ENCODE results near the gene DPYSL3.

DPYSL3 gene

DNA sequence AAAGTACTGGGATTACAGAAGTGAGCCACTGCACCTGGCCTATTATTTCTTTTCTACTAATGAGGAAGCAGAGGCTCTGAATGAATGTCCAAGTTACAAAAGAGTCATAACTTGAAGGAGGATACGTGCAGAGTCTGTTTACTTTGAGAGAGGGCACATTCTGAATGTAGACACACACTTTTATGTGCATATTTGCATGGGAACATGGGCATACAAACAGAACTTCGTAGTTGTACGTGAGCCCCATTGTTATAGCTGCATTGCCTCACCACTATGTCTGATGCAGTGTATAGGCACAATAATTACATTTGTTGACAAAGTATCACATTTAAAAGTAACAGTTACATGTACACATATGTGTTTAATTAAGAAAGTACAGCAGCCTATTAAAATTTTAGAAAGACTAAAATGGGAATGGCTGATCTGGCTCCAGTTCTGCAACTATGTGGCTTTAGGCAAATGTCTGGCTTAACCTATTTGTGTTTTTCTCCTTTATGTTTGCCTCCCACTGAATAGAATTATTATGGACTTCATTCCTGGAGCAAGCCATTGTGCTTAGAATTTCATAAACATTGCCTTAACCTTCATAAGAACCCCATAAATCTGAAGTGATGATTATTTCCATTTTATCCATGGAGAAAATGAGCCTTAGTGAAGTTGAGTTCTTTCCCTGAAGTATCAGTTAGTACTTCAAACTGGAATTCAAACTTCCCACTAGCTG lies 3.0 kb upstream of the DPYSL3 start:
- DNase-seq = no peak

DNA sequence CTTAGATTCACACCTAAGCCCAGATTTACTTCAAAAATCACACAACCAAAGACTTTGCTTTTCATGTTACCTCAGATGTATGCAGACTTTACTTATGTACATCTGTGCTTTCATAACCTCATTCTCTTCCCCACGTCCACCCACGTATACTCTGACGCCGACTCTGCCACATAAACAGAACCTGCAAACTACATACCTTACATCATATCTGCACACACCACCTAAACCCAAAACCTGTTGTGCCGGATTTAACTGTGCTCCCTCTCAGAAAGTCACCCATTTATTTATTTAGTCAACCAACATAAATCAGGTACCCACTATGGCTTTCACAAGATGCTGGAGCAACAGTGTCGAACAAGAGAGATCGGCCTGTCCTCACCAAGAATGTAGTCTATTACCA lies 1.0 kb upstream of the DPYSL3 start:
- DNase-seq = no peak

DNA sequence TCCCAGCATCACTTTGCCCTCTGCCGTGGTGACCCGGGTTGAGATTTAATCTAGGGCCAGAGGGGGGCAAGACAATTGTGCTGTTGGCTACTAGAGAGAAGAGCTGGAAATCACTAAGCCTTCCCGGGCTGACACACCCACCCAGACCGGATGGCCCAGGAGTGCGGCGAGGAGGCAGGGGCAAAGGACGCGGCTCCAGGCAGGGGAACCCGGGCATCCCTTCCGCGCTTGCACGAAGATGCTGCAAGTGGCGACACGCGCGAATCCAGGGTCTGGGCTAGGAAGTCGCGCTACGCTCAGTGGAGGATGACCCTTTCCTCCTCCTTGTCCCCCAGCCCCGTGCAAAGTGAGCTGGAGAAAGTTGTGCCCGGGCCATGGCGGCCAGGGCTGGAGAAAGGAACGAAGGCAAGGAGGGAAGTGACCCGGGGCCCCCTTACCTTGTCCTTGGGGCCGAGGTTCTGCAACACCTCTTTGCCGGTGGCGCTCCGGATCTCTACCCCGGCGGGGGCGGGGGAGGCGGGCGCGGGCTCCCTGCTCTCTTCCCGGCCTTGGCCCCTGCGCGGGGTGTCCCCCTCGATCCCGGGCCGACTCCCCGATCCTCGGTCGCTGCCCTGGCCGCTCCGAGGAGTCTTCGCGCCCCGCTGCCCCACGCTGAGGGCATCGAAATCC lies 693 bp downstream of the DPYSL3 start:
- DNase-seq = no peak

DNA sequence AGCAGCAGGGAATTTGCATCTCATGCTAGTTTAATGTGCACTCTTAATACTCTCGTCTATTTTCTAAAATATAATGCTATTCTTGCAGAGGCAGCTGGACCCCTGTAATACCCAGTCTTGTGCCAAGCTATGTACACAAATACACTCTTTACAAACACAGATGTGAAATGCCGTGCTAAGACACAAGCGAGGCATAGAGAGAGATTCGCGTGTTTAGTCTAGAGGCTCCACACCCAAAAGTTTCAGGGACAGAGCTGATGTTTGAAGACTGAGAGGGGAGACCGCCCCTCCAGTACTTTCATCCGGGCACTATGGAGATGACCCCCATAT lies 1.2 kb downstream of the DPYSL3 start:
- DNase-seq = no peak

DNA sequence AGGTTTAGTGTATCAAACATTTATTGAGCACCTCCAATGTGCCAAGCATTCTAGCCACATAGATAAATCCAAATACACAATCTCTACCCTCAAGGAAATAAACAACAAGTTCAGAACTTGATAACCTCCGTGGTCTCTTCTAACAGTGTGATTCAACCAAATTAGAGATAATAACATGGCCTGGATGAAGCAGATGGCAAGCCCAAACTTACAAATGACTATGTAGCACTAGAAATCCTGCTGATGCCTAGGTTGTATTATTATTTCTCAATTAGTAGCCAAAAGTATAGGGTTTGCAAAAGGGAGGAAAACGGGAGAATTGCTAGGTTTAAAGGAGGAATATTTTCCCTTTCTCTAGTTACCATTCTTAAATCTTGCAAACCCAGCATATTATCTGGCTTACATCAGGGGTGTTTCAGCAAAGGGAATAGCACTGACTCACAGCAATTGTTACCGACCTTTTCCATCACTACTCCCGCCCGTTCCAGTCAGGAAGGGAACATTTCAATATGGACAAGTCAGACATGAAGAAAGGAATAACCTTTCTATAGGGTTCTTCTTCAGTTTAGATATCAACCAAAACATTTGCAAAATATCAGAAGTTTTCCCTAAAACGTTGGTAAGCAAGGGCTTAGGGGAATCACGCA lies 2.3 kb downstream of the DPYSL3 start:
- no peak for DNase-seq

DNA sequence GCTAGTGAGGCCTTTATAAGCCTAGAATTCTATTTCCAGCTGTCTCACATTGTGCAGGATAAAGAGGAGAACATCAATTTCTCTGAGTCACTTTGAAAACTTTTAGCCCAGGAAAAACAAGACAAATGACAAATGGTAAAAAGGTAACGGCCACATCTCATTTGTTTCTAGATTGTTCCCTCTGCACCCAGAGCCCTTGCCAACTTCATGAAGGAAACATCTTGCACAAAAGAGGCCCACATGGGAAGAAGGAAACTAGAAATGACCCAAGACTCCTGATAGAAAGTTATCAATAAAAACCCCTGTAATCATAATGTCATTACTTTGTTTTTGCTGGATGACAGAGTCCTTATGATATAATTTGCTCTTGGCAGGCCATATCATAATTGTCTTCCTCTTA lies 5.3 kb downstream of the DPYSL3 start:
- DNase-seq = no peak

DNA sequence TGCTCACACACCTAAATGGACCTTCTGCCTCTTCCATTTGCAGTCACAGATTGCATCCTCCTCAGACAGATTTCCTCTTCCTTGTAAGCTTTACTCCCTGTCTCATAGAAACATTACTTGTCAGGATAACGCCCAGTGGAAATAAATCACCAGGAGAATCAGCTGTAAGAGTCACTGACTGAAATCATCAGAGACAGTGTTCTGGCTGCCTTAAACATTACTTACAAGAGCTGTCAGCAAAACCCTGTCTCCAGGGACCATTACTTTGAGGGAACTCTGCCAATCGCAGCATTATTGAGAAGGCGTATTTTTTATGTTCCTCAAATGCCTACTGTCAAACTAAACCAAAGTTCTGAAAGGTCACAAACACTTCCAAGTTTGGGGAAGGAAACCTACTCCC lies 5.9 kb downstream of the DPYSL3 start:
- DNase-seq = no peak

DNA sequence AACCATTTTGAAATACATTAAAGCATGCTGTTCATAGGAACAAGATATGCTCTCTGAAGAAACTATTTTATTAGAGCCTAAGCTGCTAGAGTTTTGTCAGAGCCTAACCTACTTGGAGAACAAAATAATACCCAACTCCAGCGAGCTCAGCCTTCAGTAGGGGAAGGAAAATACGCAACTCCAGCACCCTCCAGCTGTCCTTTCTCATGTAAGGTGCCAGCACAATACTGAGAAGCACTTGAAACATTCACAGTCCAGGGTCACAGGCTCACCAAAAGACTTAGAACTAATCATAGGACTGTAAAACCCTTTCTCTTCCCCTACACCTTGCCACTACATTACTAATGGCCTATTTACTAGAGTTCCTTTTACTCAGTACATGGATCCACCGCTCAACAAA lies 18.9 kb downstream of the DPYSL3 start:
- DNase-seq = no peak

DNA sequence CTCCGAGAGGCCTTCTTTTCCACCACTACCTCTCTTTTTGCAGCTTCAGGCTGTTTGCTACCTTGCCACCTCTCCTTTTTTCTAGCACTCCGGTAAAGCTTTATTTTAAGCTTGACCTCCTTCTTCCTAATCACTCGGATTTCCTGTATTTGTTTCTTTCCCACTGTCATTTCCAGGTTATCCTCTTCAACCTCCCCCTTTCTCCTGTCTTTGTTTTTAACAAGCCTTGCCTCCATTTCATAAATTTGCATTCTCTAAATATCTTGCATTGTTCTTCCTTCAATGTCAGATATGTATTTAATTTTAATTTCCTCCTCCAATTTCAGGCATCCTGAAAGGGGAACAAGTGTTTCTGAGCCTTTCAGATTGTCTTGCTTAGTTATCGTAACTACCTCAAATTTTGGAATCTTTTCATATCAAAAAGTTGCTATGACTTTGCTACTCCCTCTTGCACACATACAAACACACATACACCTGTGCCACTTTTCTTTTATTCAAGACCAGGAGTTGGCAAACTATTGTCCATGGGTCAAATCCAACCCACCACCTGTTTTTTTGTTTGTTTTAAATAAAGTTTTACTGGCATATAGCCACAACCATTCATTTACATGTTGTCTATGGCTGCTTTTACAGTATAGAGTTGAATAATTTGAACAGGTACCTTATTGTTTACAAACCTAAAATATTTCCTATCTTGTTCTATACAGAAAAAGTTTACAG lies 22.7 kb downstream of the DPYSL3 start:
- DNase-seq = no peak

DNA sequence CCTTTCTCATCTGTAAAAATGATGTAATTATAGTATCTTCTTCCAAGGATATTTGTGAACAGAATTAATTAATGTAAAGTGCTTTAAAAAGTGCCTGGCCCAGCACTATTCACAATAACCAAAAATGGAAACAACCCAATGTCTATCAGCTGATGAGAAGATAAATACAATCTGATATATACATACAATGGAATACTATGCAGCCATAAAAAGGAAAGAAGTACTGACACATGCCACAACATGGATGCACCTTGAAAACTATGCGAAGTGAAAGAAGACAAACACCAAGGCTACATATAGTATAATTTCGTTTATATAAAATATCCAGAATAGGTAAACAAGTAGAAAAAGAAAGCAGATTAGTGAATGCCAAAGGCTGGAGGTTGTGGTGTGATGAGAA lies 24.1 kb downstream of the DPYSL3 start:
- no peak for DNase-seq

DNA sequence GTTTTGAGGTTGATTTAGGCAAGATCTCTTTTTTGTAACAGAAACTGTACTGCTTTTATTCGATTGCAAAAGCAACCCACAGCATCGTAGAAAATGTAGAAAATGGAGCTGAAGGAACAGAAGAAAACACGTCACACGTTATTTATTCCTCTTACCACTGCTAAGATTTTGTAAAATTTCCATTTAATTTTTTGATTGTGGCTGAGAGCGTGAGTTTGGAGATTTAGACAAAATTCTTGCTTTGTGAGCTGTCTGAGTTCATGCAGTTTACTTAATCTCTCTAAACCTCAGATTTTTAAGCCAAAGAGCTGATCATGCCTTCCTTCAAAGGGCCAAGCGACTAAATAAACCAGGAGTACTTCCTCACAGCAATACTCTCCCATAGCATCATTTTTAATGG lies 24.8 kb downstream of the DPYSL3 start:
- no peak for DNase-seq

DNA sequence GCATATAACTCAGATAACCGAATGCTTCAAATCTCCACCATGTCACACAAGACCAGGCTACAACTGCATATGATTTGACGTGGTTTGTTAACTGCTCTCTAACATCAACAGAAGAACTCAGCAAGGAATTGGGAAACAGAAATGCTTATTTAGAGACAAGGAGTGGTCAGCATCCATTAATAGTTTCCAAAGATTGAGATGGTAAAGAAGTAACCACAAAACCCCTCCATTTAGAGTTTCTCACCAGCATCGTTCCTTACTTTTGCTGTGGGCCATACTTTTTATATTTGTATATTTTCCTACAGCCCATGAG lies 25.2 kb downstream of the DPYSL3 start:
- no peak for DNase-seq

DNA sequence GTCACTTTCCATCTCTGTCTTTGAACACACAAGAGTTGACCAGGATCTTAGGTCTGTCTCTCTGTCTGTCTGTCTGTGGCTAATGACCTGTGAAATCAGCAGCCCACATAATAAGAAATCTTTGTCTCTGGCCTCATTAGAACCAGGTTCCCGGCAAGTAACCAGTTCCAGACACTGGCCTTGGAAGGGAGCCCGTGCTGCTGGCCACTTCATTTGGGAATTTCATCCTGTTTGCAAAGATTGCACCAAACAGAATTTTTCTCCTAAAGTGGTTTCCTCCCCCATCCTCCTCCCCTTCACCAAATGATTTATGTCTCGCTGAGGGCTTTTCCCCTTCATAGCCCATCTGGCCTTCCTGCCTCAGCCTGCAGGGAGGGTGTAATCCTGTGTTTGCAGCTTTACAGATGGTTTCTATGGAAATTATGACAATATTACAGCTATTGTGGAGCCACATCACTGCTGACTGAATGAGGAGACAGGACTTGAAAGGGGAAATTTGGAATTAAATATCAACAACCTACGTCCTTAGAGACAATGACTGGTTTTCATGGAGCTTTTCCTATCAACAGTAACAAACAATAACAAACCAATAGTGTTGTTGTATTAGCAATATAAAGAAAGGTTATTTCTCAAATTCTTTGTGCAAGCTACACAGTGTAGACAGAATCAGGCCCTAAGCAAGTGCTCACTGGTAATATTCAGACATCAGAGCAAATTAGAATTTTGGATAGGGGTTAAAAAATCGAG lies 25.7 kb downstream of the DPYSL3 start:
- DNase-seq = peak; percentile 70

DNA sequence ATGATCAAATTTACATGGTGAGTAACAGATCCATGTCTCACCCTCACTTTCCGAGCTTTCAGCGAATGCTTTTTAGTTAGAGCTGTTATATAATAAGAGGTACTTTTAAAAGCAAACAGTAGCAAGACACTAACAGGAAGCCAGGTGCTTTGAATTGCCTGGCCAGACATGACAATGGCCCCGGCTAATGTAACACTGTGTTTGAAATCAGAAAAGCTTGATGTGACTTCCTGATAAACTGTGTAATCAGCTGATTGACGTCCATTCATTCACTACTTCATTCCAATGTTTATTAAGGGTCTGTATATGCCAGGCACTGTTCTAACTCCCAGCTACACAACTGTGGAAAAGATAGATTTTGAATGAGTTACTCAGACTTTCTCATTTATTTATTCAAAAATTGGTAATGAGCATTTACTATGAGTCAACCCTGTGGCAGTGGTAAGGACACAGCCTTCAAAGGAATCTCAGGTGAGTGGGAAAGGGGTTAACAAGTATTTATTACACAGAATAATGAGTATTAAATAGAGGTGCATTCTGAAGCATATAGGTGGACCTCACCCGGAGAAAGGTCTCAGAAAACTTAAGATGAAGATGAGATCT lies 26.6 kb downstream of the DPYSL3 start:
- DNase-seq = no peak

DNA sequence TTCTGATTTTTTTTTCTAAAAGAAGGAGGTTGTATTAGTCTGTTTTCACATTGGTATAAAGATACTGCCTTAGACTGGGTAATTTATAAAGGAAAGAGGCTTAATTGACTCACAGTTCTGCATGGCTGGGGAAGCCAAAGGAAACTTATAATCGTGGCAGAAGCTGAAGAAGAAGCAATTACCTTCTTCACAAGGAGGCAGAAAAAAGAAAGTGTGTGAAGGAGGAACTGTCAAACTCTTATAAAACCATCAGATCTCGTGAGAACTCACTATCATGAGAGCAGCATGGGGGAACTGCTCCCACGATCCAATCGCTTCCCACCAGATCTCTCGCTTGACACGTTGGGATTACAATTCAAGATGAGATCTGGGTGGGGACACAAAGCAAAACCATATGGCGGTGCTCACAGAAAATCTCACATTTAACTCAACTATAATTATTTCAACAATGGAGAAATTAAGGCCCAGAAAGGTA lies 27.1 kb downstream of the DPYSL3 start:
- DNase-seq = no peak

DNA sequence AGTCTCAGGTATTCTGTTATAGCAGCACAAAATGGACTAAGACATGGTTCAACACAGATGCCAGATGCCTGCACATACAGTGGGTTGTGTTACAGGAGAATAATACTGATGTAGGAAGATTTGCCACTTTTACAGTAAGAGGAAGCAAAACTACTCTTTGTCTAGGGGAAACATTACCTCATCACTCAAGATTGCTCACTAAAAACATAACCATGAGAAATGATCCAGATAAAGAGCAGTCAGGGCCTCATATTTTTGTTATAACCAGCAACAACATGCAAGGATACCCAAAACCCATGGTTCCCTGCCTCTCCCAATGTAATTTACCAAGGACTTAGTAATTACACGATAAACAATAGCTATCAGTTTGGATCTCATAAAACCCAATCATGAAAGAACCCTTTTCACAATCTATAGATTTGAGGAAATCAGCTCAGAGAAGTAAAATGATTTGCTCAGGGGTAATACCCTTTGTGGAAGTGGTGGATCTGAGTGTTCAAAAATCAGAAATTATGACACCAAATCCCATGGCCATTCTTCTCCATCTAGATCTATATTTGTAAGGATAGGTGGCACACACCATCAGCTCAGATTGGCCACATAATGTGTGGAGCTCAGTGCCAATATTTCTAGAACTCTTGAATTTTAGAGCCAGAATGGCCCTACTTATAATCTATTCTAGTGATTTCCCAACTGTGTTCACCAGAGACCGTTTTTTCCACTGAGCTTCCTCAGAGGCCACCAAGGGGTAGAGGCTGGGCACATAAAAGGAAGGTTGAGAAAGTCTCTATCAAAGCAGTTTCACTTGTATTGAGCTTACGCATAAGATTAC lies 27.8 kb downstream of the DPYSL3 start:
- DNase-seq = no peak

DNA sequence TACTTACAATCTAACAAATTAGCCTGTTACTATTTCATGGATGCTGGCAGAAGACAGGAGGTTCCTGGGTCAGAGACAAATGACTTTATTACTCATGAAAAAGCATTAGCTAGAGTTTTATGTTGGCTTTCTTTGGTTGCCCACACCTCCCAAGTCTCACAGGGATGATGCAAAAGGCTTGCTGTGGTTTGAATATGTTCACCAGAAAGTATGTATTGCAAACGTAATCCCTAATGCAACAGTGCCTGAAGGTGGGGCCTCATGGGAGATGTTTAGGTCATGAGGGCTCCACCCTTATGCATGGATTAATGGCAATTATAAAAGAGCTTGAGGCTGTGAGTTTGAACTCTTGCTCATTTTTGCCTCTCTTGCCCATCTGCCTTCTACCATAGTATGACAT lies 28.5 kb downstream of the DPYSL3 start:
- no peak for DNase-seq

DNA sequence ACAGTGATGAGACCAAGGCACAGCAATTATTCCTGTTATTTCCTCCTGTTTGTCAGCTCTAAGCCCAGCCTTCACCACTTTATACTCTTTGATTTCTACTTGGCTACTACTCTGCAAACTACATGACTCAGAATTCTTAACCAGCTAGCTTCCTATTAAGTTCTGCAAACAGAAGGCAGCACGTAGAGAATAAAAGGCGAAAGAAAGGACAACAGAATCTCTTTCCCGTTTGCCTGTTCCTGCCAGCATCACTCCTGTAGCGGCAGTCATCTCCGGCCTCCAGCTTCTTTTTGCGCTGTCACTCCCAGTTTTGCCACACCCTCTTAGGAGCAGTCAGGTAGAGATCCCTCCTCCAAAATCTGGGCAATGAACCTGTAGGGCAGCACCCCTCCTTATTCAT lies 29.9 kb downstream of the DPYSL3 start:
- no peak for DNase-seq

DNA sequence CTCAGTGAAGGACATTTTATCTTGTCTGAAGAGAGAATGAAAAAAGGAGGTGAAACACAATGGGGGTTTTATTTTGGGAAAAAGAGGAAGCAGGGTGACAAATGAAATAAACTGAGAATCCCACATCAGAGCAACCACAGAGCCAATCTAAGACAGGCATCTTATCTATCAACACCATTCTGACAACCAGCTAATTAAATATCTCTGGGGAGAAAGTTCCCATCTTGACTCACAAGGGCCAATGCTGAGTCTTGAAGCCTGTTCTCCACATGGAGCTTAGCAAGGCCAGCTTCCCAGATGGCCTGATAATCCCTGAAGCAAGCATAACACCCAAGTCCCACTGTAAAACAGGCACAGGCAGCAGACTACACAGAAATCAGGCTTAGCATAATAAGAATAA lies 30.4 kb downstream of the DPYSL3 start:
- no peak for DNase-seq

DNA sequence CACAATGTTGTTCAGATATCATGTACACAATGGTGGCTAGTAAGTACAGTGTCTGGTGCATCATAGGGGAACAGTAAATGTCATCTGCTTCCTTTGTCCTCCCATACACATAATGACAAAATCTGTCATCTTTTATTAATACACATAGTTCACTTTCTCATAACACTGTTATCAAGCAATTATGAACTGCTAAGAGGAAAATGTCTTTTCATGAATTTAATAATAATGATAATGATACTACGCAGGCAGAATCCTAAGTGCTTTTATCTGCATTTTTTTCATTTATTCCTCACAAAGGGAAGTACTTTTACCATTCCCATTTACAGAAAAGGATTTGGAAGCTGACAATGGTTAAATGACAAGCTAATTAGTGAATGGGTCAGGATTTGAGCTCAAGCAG lies 35.7 kb downstream of the DPYSL3 start:
- no peak for DNase-seq

DNA sequence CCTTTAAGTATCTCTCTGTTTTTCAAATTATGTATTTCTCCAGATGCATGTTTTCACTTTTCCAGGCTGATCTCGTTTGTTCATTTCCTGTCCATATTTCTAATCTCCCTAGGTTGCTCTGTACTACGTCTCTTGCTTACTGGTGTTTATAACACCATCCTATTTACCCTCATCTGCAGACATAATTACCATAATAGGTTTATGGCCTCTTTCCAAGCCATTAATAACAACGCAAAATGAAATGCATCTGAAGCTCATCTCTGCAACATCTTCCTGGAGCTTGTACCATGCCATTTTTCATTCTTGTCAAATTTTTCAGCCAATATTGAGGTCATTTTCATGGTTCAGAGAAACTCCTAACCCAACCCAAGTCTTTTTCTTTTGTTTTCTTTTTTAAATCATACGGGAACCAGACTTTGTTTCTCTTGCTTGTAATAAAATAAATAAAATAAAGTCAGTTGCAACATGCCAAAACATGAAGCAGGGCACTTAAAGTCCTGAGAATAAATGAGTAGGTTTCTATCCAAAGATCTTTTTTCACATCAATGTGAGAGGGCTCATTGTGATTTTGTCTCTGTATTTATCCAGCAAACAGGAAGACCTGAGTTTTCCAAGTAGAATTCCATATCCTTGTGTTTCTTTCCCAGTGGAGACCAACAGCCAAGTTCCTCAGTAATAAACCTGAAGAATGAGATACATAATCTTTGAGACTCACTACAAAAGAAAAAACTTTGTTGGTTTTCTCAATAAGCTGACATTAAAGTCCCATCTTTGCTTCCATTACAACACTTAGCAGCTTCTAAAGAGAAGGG lies 37.0 kb downstream of the DPYSL3 start:
- no peak for DNase-seq

Data from NCI-H2171 (cell line).